Measurements from ENCODE around the gene PCDH18.
"Not testable (repeated sequence)": the region's sequence is repeated elsewhere in the genome, so short reads cannot be mapped to it uniquely, and the experiment has no call there.

- not testable (repeated sequence) for TF ChIP-seq CTCF (optimal IDR thresholded peaks at IDR 0.05 in 1 of 3, IDR thresholded peaks at IDR 0.05 in 1 of 3, conservative IDR thresholded peaks at IDR 0.05 in 1 of 3; ENCODE audit: extremely low read depth in 1 of 3, insufficient read depth in 2 of 3, low read length in 3 of 3); EZH2 (IDR thresholded peaks at IDR 0.05; ENCODE audit: low read length)
Observed at GRCh38 chr4:137537807-137538206, 5.5 kb upstream of the PCDH18 start.

Measured in keratinocyte (primary cell).